Hematopoietic multipotent progenitor cell treated with erythropoietin and hydrocortisone succinate and interleukin-3 and kit ligand, for 8 days (in vitro differentiated cells): ENCODE data around the gene DET1.
"Not testable (repeated sequence)": the region's sequence is repeated elsewhere in the genome, so short reads cannot be mapped to it uniquely, and the experiment has no call there.

Experiments
- DNase-seq: peaks from one replicate; pipeline ENCODE4 v3.0.0-alpha.2; 2015

Gene DET1

DNA sequence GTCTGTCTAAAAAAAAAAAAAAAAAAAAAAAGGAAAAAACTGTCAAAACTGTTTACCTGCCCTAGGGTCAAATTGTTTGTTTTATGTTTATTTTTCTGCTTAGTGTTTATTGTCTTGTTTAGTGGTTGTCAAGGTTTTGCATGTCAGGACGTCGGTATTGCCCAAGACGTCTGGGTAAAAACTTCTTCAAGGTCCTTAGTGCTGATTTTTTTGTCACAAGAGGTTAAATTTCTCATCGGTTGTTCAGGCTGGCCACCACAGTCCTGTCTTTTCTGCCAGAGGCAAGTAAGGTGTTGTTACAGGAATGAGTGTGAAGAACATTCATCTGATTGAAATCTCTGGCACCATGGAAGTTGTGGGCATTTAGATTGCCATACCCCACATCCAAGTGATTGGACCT lies 7.0 kb downstream of the DET1 start:
- no peak for DNase-seq

DNA sequence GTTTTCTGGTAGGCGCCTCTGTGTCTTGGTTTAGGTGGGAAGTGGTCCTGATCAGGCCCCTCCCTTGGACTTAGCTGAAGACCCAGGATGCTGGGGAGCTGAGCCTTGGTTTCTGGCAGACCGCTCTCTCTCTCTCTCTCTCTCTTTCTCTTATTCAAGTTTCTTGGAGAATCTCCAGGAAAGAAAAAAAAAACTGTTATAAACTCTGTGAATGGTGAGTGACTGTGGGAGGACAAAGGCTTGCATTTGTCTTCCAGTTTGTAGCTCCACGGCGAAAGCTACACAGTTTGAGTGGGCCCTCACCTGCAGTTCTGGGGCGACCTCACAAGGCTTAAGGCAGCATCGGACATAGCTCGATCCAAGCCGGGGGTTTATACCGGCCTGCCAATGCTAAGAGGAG lies 7.5 kb downstream of the DET1 start:
- no peak for DNase-seq

- DNase-seq = no peak
These were observed 8.7 kb downstream of the DET1 start for GRCh38 chr15:88537591-88538317.

DNA sequence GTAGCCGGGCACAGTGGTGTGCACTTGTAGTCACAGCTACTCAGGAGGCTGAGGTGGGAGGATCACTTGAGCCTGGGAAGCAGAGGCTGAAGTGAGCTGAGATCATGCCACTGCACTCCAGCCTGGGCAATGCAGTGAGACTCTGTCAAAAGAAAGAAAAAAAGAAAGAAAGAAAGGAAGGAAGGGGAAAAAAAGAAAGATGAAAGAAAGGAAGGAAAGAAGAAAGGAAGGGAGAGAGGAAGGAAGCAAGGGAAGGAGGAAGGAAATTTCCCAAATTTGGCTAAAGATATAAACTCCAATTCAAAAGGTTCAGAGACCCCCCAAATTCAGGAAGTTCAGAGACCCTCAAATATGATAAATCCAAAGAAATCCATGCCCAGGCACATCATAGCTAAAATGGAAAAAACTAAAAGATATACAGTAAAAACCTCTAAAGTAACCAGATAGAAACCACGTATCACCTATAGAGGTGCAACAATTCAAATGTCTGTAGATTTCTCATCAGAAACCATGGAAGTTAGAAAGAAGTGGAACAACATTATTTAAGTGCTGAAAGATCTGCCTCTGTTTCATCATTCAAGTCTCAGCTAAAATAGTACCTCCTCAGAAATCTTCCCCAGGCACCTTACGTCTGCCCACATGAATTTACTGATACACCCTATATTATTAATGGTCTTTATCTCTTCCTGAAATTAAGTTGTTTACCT lies 10.7 kb downstream of the DET1 start:
- DNase-seq = no peak

DNA sequence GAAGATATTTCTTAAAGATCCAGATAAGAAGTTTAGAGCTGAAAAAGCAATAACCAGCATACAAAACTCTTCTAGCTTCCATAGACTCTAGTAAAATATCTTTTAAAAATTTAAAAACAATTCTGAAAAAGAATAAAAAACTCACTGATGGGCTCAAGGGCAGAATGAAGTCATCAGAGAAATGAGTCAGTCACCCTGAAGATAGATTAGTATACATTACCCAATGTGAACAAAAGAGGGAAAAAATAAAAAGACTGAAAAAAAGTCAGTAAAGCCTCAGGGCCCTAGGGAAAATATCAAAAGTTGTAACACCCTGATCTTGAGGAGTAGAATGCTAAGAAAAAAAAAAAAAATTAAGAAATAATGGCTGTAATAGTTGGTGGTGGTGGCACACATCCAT lies 11.4 kb downstream of the DET1 start:
- no peak for DNase-seq

DNA sequence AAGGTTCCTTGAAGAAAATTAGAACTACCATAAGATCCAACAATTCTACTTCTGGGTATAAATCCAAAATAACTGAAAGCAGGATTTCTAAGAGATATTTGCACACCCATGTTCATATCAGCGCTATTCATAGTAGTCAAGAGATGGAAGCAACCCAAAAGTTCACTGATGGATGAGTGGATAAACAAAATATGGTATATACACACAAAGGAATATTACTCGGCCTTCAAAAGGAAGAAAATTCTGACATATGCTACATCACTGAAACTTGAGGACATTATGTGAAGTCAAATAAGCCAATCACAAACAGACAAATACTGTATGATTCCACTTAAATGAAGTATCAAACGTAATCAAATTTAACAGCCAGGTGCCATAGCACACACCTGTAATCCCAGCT lies 13.1 kb downstream of the DET1 start:
- no peak for DNase-seq

- DNase-seq = no peak
These were observed 17.4 kb downstream of the DET1 start for GRCh38 chr15:88529021-88529630.

GRCh38 chr15:88526247-88526879 lies 20.1 kb downstream of the DET1 start:
- DNase-seq = no peak

DNA sequence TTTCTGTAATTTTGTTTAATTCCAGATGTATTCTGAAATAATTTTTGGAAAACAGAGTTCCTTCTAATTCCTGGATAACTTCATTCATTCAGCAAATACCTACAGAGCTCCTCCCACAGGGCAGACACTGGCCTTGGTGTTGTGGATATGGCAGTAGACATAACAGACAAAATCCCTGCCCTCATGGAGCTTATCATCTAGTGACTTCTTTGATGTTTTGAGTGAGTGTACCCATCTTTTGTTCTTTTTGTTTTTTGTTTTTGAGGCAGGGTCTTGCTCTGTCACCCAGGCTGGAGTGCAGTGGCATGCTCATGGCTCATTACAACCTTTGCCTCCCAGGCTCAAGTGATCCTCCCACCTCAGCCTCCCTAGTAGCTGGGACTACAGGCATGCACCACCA lies 21.1 kb downstream of the DET1 start:
- no peak for DNase-seq

DNA sequence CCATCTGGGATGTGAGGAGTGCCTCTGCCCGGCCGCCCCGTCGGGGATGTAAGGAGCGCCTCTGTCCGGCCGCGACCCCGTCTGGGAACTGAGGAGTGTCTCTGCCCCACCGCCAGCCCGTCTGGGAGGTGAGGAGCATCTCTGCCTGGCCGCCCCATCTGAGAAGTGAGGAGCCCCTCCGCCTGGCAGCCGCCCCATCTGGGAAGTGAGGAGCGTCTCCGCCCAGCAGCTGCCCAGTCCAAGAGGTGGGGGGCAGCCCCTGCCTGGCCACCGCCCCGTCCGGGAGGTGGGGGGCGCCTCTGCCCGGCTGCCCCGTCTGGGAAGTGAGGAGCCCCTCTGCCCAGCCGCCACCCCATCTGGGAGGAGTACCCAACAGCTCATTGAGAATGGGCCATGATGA lies 22.4 kb downstream of the DET1 start:
- DNase-seq = not testable (repeated sequence)

DNA sequence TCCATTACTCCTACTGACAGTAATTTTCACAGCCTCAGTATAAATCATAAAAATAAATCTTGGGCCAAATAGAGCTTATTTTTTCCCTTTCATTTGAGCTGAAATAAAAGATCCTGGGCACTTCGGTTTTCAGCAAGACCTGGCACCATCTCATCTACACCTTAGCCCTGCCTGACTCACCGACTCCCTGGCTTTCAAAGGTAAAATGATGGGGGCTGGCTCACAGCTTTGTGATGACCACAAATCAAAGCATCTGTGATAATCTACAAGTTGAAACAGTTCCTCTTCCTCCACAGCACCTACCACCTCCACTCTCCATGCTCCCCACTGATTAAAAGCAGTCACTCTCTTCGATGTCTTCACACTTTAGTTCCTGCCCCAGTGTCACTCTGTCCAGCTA lies 27.6 kb downstream of the DET1 start:
- no peak for DNase-seq

GRCh38 chr15:88513195-88513594 lies 33.3 kb downstream of the DET1 start:
- DNase-seq = no peak

- DNase-seq = no peak
These were observed 33.9 kb downstream of the DET1 start for GRCh38 chr15:88512601-88513000.

- no peak for DNase-seq
These were observed 34.4 kb downstream of the DET1 start for GRCh38 chr15:88512078-88512477.

- DNase-seq = no peak
These were observed 35.3 kb downstream of the DET1 start for GRCh38 chr15:88511161-88511560.

GRCh38 chr15:88509964-88510363 lies 36.5 kb downstream of the DET1 start:
- DNase-seq = no peak

GRCh38 chr15:88509321-88509720 lies 37.2 kb downstream of the DET1 start:
- DNase-seq = no peak

DNA sequence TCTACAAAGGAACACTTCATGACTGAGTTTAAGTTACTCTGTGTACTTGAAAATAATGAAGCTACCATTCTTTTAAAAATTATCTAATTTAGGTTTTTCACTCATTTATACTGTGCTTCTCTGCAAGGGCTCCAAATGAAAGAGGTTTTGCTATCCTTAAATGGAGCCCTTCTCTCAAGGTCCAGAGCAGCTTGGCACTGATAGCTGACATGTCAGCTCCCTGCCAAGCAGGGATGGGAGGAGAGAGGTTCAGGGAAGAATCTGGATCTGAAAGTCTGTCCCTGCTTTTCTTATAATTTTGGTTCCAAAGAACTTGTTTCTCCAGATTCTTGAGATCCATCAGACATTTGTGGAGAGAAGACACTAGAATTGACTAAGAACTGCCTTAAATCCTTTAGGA lies 39.9 kb downstream of the DET1 start:
- DNase-seq = no peak

DNA sequence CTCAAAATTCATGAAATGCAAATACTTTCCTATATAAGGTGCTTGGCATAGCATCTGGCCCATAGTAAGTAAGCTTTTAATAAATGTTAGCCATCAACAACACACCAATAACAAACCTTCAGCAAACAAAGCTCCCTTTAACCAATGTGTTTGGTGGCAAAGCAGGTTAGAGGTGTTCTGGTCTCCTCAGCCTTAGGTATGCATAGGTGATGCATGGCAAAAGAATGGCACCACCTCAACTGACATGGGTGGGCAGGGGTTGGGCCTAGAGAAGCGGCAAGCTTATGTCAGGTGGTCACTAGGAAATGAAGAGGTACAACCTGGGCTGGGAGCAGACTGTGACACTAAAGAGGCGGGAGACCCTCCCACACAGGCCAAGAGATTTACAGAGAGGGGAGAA lies 40.8 kb downstream of the DET1 start:
- no peak for DNase-seq

- no peak for DNase-seq
These were observed 42.0 kb downstream of the DET1 start for GRCh38 chr15:88504445-88504844.

- DNase-seq = no peak
These were observed 47.5 kb downstream of the DET1 start for GRCh38 chr15:88498996-88499395.

DNA sequence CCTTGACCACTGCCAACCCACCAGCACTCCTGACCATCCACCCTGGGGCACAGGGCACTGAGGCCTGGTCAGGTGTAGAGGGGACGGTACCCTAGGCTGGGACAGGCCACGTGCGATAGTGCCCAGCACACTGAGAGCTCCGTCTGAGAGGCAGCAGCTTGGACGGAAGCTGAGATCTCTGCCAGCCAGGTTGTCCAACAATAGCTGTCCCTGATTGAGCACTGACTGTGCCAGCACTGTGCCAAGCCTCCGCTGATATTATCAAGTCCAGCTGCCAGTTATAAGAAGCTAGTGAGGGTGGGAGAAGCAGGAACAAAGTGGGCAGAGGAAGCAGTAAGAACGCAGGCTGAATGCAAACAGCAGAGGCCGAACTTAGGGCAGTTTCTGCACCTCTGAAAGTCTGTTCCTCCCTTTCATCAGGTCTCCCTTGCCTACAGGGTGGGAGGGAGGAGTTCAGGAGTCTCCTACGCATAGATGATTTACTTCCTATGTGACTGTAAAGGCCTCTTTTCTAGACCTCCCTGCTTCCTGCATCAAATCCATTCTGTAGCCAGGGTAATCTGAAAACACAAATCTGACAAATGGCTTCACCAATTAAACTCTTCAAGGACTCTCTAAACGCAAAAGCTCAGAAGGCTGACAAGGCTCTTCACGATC lies 49.2 kb downstream of the DET1 start:
- DNase-seq = no peak

- DNase-seq = no peak
These were observed 52.6 kb downstream of the DET1 start for GRCh38 chr15:88493844-88494243.
